Stomach (tissue), 4 donors: ENCODE data around the gene ERCC2.

Experiments
- POLR2A ChIP-seq, 4 donors: fragments of 450-650 bp; IDR thresholded peaks; one replicate each; pipeline ENCODE4 v1.6.1; 2016; ENCODE audit warnings: antibody characterized with exemption in 4 of 4, control low read depth in 2 of 4, mild to moderate bottlenecking in 1 of 4, moderate library complexity in 1 of 4
- POLR2AphosphoS5 ChIP-seq, 3 donors: sonication (generic); formaldehyde crosslinking; IDR thresholded peaks; one replicate each; pipeline ENCODE4 v1.6.1; 2016; ENCODE audit warnings: antibody characterized with exemption in 3 of 3
- TF ChIP-seq, protein P1 (sequence below), 7 experiments: fragments of 450-650 bp in 4 of 7; fragments of 200-600 bp in 3 of 7; sonication (generic) in 3 of 7; IDR thresholded peaks; one replicate each; pipeline ENCODE4 v1.5.1; 2016 to 2019; ENCODE audit warnings: antibody characterized with exemption in 7 of 7, control low read depth in 2 of 7, mild to moderate bottlenecking in 1 of 7

GRCh38 chr19:45340232-45340898 is 30.0 kb downstream of the ERCC2 start, which contains the start of gene KLC3:
- no peak for TF ChIP-seq POLR2AphosphoS5 (IDR thresholded peaks at IDR 0.05)
- TF ChIP-seq, protein P1, sequence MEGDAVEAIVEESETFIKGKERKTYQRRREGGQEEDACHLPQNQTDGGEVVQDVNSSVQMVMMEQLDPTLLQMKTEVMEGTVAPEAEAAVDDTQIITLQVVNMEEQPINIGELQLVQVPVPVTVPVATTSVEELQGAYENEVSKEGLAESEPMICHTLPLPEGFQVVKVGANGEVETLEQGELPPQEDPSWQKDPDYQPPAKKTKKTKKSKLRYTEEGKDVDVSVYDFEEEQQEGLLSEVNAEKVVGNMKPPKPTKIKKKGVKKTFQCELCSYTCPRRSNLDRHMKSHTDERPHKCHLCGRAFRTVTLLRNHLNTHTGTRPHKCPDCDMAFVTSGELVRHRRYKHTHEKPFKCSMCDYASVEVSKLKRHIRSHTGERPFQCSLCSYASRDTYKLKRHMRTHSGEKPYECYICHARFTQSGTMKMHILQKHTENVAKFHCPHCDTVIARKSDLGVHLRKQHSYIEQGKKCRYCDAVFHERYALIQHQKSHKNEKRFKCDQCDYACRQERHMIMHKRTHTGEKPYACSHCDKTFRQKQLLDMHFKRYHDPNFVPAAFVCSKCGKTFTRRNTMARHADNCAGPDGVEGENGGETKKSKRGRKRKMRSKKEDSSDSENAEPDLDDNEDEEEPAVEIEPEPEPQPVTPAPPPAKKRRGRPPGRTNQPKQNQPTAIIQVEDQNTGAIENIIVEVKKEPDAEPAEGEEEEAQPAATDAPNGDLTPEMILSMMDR (IDR thresholded peaks at IDR 0.05), result no peak
- no peak for TF ChIP-seq POLR2A (IDR thresholded peaks at IDR 0.05)
